ENCODE results near the gene CHN1. TPM values are rescaled to one million over a fixed set of nuclear protein-coding genes. Genes with fewer than 3 reads are reported as not detected.

The CHN1 gene
- total RNA-seq, 2 donors from 2014 or later: 13.3 to 30.7 TPM

GRCh38 chr2:174970092-174970491, 35.1 kb downstream of the CHN1 start:
- Histone ChIP-seq H3K27ac (no peak overlapping the region), H3K4me3 (no peak overlapping the region), H3K36me3 (no peaks in the 10 kb centered on the region), H3K9me3 (no peaks in the 10 kb centered on the region), H3K4me1 (ENCODE audit: control insufficient read depth in 1 of 2, low read depth in 2 of 2) (peaks cover 5 to 49% of the 10 kb centered on the region in 2 donors), H3K27me3 (replicated peaks; ENCODE audit: insufficient read depth) (no peaks in the 10 kb centered on the region)
- no peak for ATAC-seq (ENCODE audit: insufficient number of reproducible peaks, low FRiP score, low read depth)
- DNase-seq (ENCODE audit: low spot score): no peak
- no peak for TF ChIP-seq CTCF (IDR thresholded peaks at IDR 0.05)

- Histone ChIP-seq H3K4me1 (ENCODE audit: control insufficient read depth in 1 of 2, low read depth in 2 of 2) (peaks cover 5 to 49% of the 10 kb centered on the region in 2 donors), H3K27ac (no peak overlapping the region), H3K36me3 (no peaks in the 10 kb centered on the region), H3K9me3 (no peaks in the 10 kb centered on the region), H3K27me3 (replicated peaks; ENCODE audit: insufficient read depth) (no peaks in the 10 kb centered on the region), H3K4me3 (no peak overlapping the region)
- ATAC-seq (ENCODE audit: insufficient number of reproducible peaks, low FRiP score, low read depth) (no peak), DNase-seq (ENCODE audit: low spot score) (no peak)
- TF ChIP-seq CTCF (IDR thresholded peaks at IDR 0.05): no peak
Measured at GRCh38 chr2:174969091-174969734, 36.0 kb downstream of the CHN1 start.

- Histone ChIP-seq H3K4me1 (ENCODE audit: control insufficient read depth in 1 of 2, low read depth in 2 of 2) (peaks cover 5 to 44% of the 10 kb centered on the region in 2 donors), H3K36me3 (no peaks in the 10 kb centered on the region), H3K4me3 (no peak overlapping the region), H3K27me3 (replicated peaks; ENCODE audit: insufficient read depth) (no peaks in the 10 kb centered on the region), H3K27ac (no peak overlapping the region), H3K9me3 (no peaks in the 10 kb centered on the region)
- ATAC-seq (ENCODE audit: insufficient number of reproducible peaks, low FRiP score, low read depth) (no peak), DNase-seq (ENCODE audit: low spot score) (no peak)
- TF ChIP-seq CTCF (IDR thresholded peaks at IDR 0.05): no peak
Measured at GRCh38 chr2:174967691-174968260, 37.4 kb downstream of the CHN1 start.

- H3K9me3 ChIP-seq: no peaks in the 10 kb centered on the region
- H3K4me1 ChIP-seq (ENCODE audit: control insufficient read depth in 1 of 2, low read depth in 2 of 2): peaks cover 5 to 37% of the 10 kb centered on the region in 2 donors
- H3K4me3 ChIP-seq: no peak overlapping the region
- no peak overlapping the region for H3K27ac ChIP-seq
- DNase-seq (ENCODE audit: low spot score) (no peak), ATAC-seq (ENCODE audit: insufficient number of reproducible peaks, low FRiP score, low read depth) (no peak)
- H3K36me3 ChIP-seq: no peaks in the 10 kb centered on the region
- no peak for TF ChIP-seq CTCF (IDR thresholded peaks at IDR 0.05)
- H3K27me3 ChIP-seq (replicated peaks; ENCODE audit: insufficient read depth): no peaks in the 10 kb centered on the region
Measured at GRCh38 chr2:174967086-174967485, 38.1 kb downstream of the CHN1 start.

GRCh38 chr2:174965992-174966744, 39.0 kb downstream of the CHN1 start:
- H3K4me3 ChIP-seq: no peak overlapping the region
- ATAC-seq (ENCODE audit: insufficient number of reproducible peaks, low FRiP score, low read depth) (no peak), DNase-seq (ENCODE audit: low spot score) (no peak)
- no peak overlapping the region for H3K27ac ChIP-seq
- no peak for TF ChIP-seq CTCF (IDR thresholded peaks at IDR 0.05)
- no peaks in the 10 kb centered on the region for H3K27me3 ChIP-seq (replicated peaks; ENCODE audit: insufficient read depth)
- no peaks in the 10 kb centered on the region for H3K9me3 ChIP-seq
- H3K4me1 ChIP-seq (ENCODE audit: control insufficient read depth in 1 of 2, low read depth in 2 of 2): peaks cover 5 to 30% of the 10 kb centered on the region in 2 donors
- no peaks in the 10 kb centered on the region for H3K36me3 ChIP-seq
